HFF-Myc (cell line): ENCODE data around the gene AP1S3.

ENCODE experiments used
- DNase-seq: peaks from one replicate; pipeline ENCODE4 v3.0.0-alpha.2; 2011; ENCODE audit warnings: low read depth; ENCODE audit errors: extremely low read depth
- H3K4me3 ChIP-seq: replicated peaks from 2 replicates; pipeline ENCODE4 v1.5.1; 2011; ENCODE audit warnings: low read depth, mild to moderate bottlenecking, control low read depth, low read length
- TF ChIP-seq, protein P1 (sequence below): IDR thresholded peaks from 2 replicates; pipeline ENCODE4 v1.5.1; 2012; ENCODE audit warnings: mild to moderate bottlenecking, low read depth, low read length, control low read depth; ENCODE audit errors: missing control alignments

AP1S3 gene

GRCh38 chr2:223721746-223722145 is 115.6 kb downstream of the AP1S3 start:
- no peak for DNase-seq
- H3K4me3 ChIP-seq, result no peak overlapping the region

GRCh38 chr2:223720367-223720766 is 117.0 kb downstream of the AP1S3 start:
- no peak for DNase-seq
- no peak overlapping the region for H3K4me3 ChIP-seq
- TF ChIP-seq, protein P1, sequence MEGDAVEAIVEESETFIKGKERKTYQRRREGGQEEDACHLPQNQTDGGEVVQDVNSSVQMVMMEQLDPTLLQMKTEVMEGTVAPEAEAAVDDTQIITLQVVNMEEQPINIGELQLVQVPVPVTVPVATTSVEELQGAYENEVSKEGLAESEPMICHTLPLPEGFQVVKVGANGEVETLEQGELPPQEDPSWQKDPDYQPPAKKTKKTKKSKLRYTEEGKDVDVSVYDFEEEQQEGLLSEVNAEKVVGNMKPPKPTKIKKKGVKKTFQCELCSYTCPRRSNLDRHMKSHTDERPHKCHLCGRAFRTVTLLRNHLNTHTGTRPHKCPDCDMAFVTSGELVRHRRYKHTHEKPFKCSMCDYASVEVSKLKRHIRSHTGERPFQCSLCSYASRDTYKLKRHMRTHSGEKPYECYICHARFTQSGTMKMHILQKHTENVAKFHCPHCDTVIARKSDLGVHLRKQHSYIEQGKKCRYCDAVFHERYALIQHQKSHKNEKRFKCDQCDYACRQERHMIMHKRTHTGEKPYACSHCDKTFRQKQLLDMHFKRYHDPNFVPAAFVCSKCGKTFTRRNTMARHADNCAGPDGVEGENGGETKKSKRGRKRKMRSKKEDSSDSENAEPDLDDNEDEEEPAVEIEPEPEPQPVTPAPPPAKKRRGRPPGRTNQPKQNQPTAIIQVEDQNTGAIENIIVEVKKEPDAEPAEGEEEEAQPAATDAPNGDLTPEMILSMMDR, result no peak

More at GRCh38 chr2:223721746-223722145, 115.6 kb downstream of the AP1S3 start:
- TF ChIP-seq, protein P1, result no peak

- H3K4me3 ChIP-seq, result no peak overlapping the region
- TF ChIP-seq, protein P1, result no peak
- no peak for DNase-seq
Measured at GRCh38 chr2:223712642-223713041, 124.7 kb downstream of the AP1S3 start.

- TF ChIP-seq, protein P1, result no peak
- no peak overlapping the region for H3K4me3 ChIP-seq
- DNase-seq, result no peak
Measured at GRCh38 chr2:223711596-223712326, 125.6 kb downstream of the AP1S3 start.
